Activated T-cell treated with anti-CD3 and anti-CD28 coated beads, Interleukin-2, amount 50 U/mL, for 4 hours (primary cell): ENCODE data around the gene TMEM151A. TPM values are rescaled to one million over a fixed set of nuclear protein-coding genes. Genes with fewer than 3 reads are reported as not detected.
"Not testable (repeated sequence)": the region's sequence is repeated elsewhere in the genome, so short reads cannot be mapped to it uniquely, and the experiment has no call there.

Source experiments
- ATAC-seq, 2 donors: fragments of 200-7000 bp; cut with Tn5 transposase; one replicate each; pipeline ENCODE4 v1.10.0; 2021
- DNase-seq: peaks from one replicate; pipeline ENCODE4 v3.0.0-alpha.2; 2020
- H3K27me3 Mint-ChIP-seq: one replicate; pipeline ENCODE4 v1.8.0; 2021; ENCODE audit warnings: low read depth, mixed read lengths
- H3K36me3 Mint-ChIP-seq: one replicate; pipeline ENCODE4 v1.8.0; 2022; ENCODE audit warnings: mixed read lengths; ENCODE audit not compliant: insufficient read depth
- H3K4me1 Mint-ChIP-seq: one replicate; pipeline ENCODE4 v1.8.0; 2021; ENCODE audit warnings: low read depth, mixed read lengths
- H3K4me3 Mint-ChIP-seq: one replicate; pipeline ENCODE4 v1.8.0; 2021; ENCODE audit warnings: mild to moderate bottlenecking, moderate library complexity, mixed read lengths
- H3K9me3 Mint-ChIP-seq: one replicate; pipeline ENCODE4 v1.8.0; 2021; ENCODE audit warnings: mixed read lengths
- total RNA-seq, 3 donors: library from RNA; stranded (reverse); gene quantifications; one replicate each; pipeline ENCODE4 v1.2.1, GENCODE V29; 2021

The TMEM151A gene
- total RNA-seq, 3 donors from 2014 or later: 0.11 TPM; not detected in 2

- Mint-ChIP-seq H3K27me3 (peaks cover 20% of the 10 kb centered on the region), H3K9me3 (no peaks in the 10 kb centered on the region), H3K4me3 (no peak overlapping the region), H3K36me3 (no peaks in the 10 kb centered on the region), H3K4me1 (peaks cover 13% of the 10 kb centered on the region)
- DNase-seq (no peak), ATAC-seq (no peak)
Observed at GRCh38 chr11:66294626-66295620, 3.2 kb downstream of the TMEM151A start.

- ATAC-seq (no peak), DNase-seq (no peak)
- H3K4me1 Mint-ChIP-seq: peaks cover under 1% of the 10 kb centered on the region
- H3K4me3 Mint-ChIP-seq: no peak overlapping the region
- no peaks in the 10 kb centered on the region for H3K36me3 Mint-ChIP-seq
- peaks cover 12% of the 10 kb centered on the region for H3K27me3 Mint-ChIP-seq
- no peaks in the 10 kb centered on the region for H3K9me3 Mint-ChIP-seq
Observed at GRCh38 chr11:66297610-66298009, 5.9 kb downstream of the TMEM151A start.

GRCh38 chr11:66299186-66299585, 7.5 kb downstream of the TMEM151A start:
- Mint-ChIP-seq H3K27me3 (peaks cover 2% of the 10 kb centered on the region), H3K4me1 (no peaks in the 10 kb centered on the region), H3K4me3 (no peak overlapping the region), H3K9me3 (no peaks in the 10 kb centered on the region), H3K36me3 (no peaks in the 10 kb centered on the region)
- DNase-seq: no peak
- no peak for ATAC-seq

- Mint-ChIP-seq H3K9me3 (no peaks in the 10 kb centered on the region), H3K4me1 (no peaks in the 10 kb centered on the region), H3K36me3 (no peaks in the 10 kb centered on the region), H3K27me3 (no peaks in the 10 kb centered on the region), H3K4me3 (no peak overlapping the region)
- ATAC-seq (no peak), DNase-seq (no peak)
Observed at GRCh38 chr11:66302656-66303055, 11.0 kb downstream of the TMEM151A start.

- Mint-ChIP-seq H3K9me3 (no peaks in the 10 kb centered on the region), H3K27me3 (no peaks in the 10 kb centered on the region), H3K4me1 (peaks cover 23% of the 10 kb centered on the region), H3K36me3 (no peaks in the 10 kb centered on the region), H3K4me3 (no peak overlapping the region)
- ATAC-seq (no peak), DNase-seq (no peak)
Observed at GRCh38 chr11:66309475-66309874, 17.8 kb downstream of the TMEM151A start.

- no peak overlapping the region for H3K4me3 Mint-ChIP-seq
- no peak for DNase-seq
- peaks cover 27% of the 10 kb centered on the region for H3K4me1 Mint-ChIP-seq
- H3K36me3 Mint-ChIP-seq: no peaks in the 10 kb centered on the region
- no peaks in the 10 kb centered on the region for H3K9me3 Mint-ChIP-seq
- H3K27me3 Mint-ChIP-seq: no peaks in the 10 kb centered on the region
- no peak for ATAC-seq
Observed at GRCh38 chr11:66310324-66310723, 18.6 kb downstream of the TMEM151A start.

GRCh38 chr11:66310803-66311440, 19.2 kb downstream of the TMEM151A start:
- not testable (repeated sequence) for H3K4me3 Mint-ChIP-seq, ATAC-seq, H3K9me3 Mint-ChIP-seq, H3K36me3 Mint-ChIP-seq, H3K27me3 Mint-ChIP-seq, DNase-seq
- H3K4me1 Mint-ChIP-seq: peaks cover 33% of the 10 kb centered on the region

- Mint-ChIP-seq H3K27me3 (no peaks in the 10 kb centered on the region), H3K36me3 (no peaks in the 10 kb centered on the region), H3K4me3 (peak overlapping the region; percentile 86), H3K4me1 (peaks cover 36% of the 10 kb centered on the region), H3K9me3 (no peaks in the 10 kb centered on the region)
- ATAC-seq (peak in 1 of 2 donors; percentile 29), DNase-seq (no peak)
Observed at GRCh38 chr11:66311470-66311964, 19.8 kb downstream of the TMEM151A start.

GRCh38 chr11:66311965-66312548, 20.4 kb downstream of the TMEM151A start:
- DNase-seq: peak; percentile 99
- no peaks in the 10 kb centered on the region for H3K36me3 Mint-ChIP-seq
- no peaks in the 10 kb centered on the region for H3K9me3 Mint-ChIP-seq
- no peaks in the 10 kb centered on the region for H3K27me3 Mint-ChIP-seq
- H3K4me3 Mint-ChIP-seq: peak overlapping the region; percentile 86
- ATAC-seq: peak; percentile 72 to 74
- peaks cover 36% of the 10 kb centered on the region for H3K4me1 Mint-ChIP-seq

- peak overlapping the region; percentile 86 for H3K4me3 Mint-ChIP-seq
- peak; percentile 98 for DNase-seq
- peaks cover 43% of the 10 kb centered on the region for H3K4me1 Mint-ChIP-seq
- H3K27me3 Mint-ChIP-seq: no peaks in the 10 kb centered on the region
- H3K36me3 Mint-ChIP-seq: no peaks in the 10 kb centered on the region
- H3K9me3 Mint-ChIP-seq: no peaks in the 10 kb centered on the region
- ATAC-seq: peak; percentile 76 to 81
Observed at GRCh38 chr11:66312549-66313320, 21.0 kb downstream of the TMEM151A start.

- no peaks in the 10 kb centered on the region for H3K9me3 Mint-ChIP-seq
- H3K27me3 Mint-ChIP-seq: peaks cover under 1% of the 10 kb centered on the region
- DNase-seq (no peak), ATAC-seq (no peak)
- peaks cover 51% of the 10 kb centered on the region for H3K4me1 Mint-ChIP-seq
- H3K4me3 Mint-ChIP-seq: peak overlapping the region; percentile 86
- no peaks in the 10 kb centered on the region for H3K36me3 Mint-ChIP-seq
Observed at GRCh38 chr11:66313321-66314185, 21.9 kb downstream of the TMEM151A start.

GRCh38 chr11:66314186-66314501, 22.4 kb downstream of the TMEM151A start:
- H3K27me3 Mint-ChIP-seq: peaks cover 2% of the 10 kb centered on the region
- no peak for ATAC-seq
- H3K4me1 Mint-ChIP-seq: peaks cover 57% of the 10 kb centered on the region
- H3K9me3 Mint-ChIP-seq: no peaks in the 10 kb centered on the region
- DNase-seq: no peak
- no peaks in the 10 kb centered on the region for H3K36me3 Mint-ChIP-seq
- peak overlapping the region; percentile 64 for H3K4me3 Mint-ChIP-seq
